ENCODE data around the gene PIK3R5.

PIK3R5 gene

DNA sequence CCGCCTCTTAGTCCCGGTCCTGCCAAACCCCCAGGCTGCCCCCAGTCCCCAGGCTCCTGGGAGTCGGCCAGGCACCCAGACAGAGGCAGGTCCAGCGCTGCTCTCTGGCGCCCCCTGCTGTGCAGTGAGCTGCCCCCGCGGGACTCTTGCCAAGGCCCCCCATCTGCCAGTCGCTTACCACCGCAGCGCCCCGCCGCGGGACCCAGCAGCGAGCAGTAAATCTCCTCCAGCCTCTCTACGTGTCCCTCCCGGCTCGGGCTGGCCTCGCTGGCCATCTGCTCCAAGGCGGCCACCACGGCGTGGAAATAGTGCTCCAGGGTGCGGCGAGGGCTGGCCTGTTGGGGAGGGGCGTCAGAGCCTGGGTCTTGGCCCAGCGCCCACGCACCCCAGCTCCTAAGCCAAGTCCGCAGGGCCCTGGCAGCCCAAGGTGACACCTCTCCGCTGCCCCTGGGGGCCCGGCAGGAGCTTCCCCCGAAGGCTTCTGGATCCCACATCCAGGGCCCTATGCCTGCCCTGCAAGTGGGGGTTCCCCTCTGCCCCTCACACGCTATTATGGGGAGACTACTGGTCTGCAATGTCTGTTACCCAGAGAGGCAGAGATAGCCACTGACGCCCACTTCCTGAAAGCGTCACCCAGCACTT lies 132.7 kb downstream of the PIK3R5 start:
- DNase-seq (ENCODE audit: low read depth, low spot score), result no peak

GRCh38 chr17:8831234-8831849 lies 134.2 kb downstream of the PIK3R5 start:
- DNase-seq (ENCODE audit: low read depth, low spot score), result no peak

- no peak for DNase-seq (ENCODE audit: low read depth, low spot score)
Measured at GRCh38 chr17:8830141-8830540, 135.4 kb downstream of the PIK3R5 start.

DNA sequence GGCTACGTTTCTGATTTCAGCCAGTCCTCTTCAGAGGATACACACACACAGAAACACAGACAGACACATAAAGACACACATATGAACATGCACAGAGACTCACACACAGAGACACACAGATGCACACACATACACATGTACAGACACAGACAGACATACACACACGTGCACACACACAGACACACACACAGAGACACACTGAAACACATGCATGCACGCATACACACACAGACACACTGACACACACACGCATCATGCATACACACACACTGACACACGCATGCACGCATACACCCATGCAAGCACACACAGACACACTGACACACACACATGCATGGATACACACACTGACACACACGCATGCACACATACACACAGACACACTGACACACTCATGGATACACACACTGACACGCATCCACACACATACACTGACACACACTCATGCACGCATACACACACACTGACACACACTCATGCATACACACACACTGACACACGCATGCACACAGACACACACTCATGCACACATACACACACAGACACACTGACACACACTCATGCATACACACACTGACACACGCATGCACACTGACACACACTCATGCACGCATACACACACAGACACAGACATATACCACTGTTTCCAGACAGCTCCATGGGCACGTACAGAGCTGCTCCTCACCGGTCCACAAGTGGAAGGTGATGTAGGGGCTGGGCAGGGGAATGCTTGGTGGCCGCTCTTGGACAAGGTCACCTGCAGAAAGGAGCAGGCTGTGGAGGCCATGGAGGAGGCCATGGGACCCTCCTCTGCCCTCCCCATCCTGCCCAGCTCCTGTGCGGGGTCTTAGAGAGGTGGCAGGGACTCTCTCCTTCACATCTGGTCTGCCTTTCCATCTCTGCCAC lies 136.2 kb downstream of the PIK3R5 start:
- no peak for DNase-seq (ENCODE audit: low read depth, low spot score)
